HEK293T (cell line): Measurements from ENCODE around the gene R3HDML.

Experiments used
- ARNT ChIP-seq: fragments of 450-650 bp; IDR thresholded peaks from 2 replicates; pipeline ENCODE4 v1.6.1; 2017; ENCODE audit warnings: mild to moderate bottlenecking
- BHLHE40 ChIP-seq: fragments of 450-650 bp; IDR thresholded peaks from 2 replicates; pipeline ENCODE4 v1.6.1; 2016; ENCODE audit warnings: mild to moderate bottlenecking, moderate library complexity, borderline replicate concordance
- CTBP1 ChIP-seq: fragments of 450-650 bp; IDR thresholded peaks from 2 replicates; pipeline ENCODE4 v1.6.1; 2016; ENCODE audit warnings: borderline replicate concordance
- FOXM1 ChIP-seq: fragments of 450-650 bp; IDR thresholded peaks from 2 replicates; pipeline ENCODE4 v1.6.1; 2017; ENCODE audit warnings: mild to moderate bottlenecking, borderline replicate concordance
- HDGF ChIP-seq: fragments of 450-650 bp; IDR thresholded peaks from 2 replicates; pipeline ENCODE4 v1.6.1; 2017; ENCODE audit warnings: antibody characterized with exemption, borderline replicate concordance
- L3MBTL2 ChIP-seq: fragments of 450-650 bp; conservative IDR thresholded peaks from 2 replicates; pipeline ENCODE4 v1.6.1; 2016; ENCODE audit warnings: mild to moderate bottlenecking
- SUZ12 ChIP-seq: fragments of 450-650 bp; IDR thresholded peaks from 2 replicates; pipeline ENCODE4 v1.6.1; 2016; ENCODE audit warnings: mild to moderate bottlenecking
- ZNF384 ChIP-seq: fragments of 450-650 bp; IDR thresholded peaks from 2 replicates; pipeline ENCODE4 v1.6.1; 2016

- TF ChIP-seq HDGF (no peak), ARNT (no peak), L3MBTL2 (no peak), BHLHE40 (no peak), ZNF384 (no peak), SUZ12 (no peak), FOXM1 (no peak), CTBP1 (no peak)
These were observed 27.9 kb downstream of the R3HDML start for GRCh38 chr20:44364780-44365179.
